IPS-NIHi7 (cell line): ENCODE results near the gene SP110.
"Not testable (repeated sequence)": the region's sequence is repeated elsewhere in the genome, so short reads cannot be mapped to it uniquely, and the experiment has no call there.

Experiments
- DNase-seq: peaks from one replicate; pipeline ENCODE4 v3.0.0; 2012; ENCODE audit warnings: mixed read lengths; ENCODE audit errors: extremely low spot score

SP110 gene

GRCh38 chr2:230124757-230125431 lies 94.9 kb downstream of the SP110 start:
- DNase-seq, result no peak

- DNase-seq, result no peak
These were observed 95.5 kb downstream of the SP110 start for GRCh38 chr2:230124235-230124634.

- not testable (repeated sequence) for DNase-seq
These were observed 99.4 kb downstream of the SP110 start for GRCh38 chr2:230120376-230120775.

- DNase-seq, result not testable (repeated sequence)
These were observed 100.0 kb downstream of the SP110 start for GRCh38 chr2:230119827-230120226.
